GM12864 (cell line): Measurements from ENCODE around the gene ABTB2.

Source experiments
- DNase-seq: peaks from one replicate; pipeline ENCODE4 v3.0.0-alpha.2; 2011; ENCODE audit warnings: low read depth
- H3K4me3 ChIP-seq: 2 replicates; pipeline ENCODE4 v1.5.1; 2011; ENCODE audit warnings: mild to moderate bottlenecking, low read depth, low read length, control low read depth
- CTCF ChIP-seq: IDR thresholded peaks from 2 replicates; pipeline ENCODE4 v1.5.1; 2011; ENCODE audit warnings: low read depth, mild to moderate bottlenecking, moderate library complexity, low read length, control low read depth, inconsistent platforms; ENCODE audit errors: missing control alignments

ABTB2 gene

GRCh38 chr11:34213366-34213765 is 144.4 kb downstream of the ABTB2 start:
- no peak for TF ChIP-seq CTCF
- no peak overlapping the region for H3K4me3 ChIP-seq
- no peak for DNase-seq

GRCh38 chr11:34212566-34212965 is 145.2 kb downstream of the ABTB2 start:
- no peak for TF ChIP-seq CTCF
- no peak for DNase-seq
- no peak overlapping the region for H3K4me3 ChIP-seq

GRCh38 chr11:34209809-34210208 is 148.0 kb downstream of the ABTB2 start:
- no peak for DNase-seq
- H3K4me3 ChIP-seq, result no peak overlapping the region
- no peak for TF ChIP-seq CTCF

GRCh38 chr11:34208266-34209135 is 149.3 kb downstream of the ABTB2 start:
- no peak overlapping the region for H3K4me3 ChIP-seq
- TF ChIP-seq CTCF, result no peak
- DNase-seq, result no peak

GRCh38 chr11:34207487-34208180 is 150.2 kb downstream of the ABTB2 start:
- DNase-seq, result no peak
- H3K4me3 ChIP-seq, result no peak overlapping the region
- TF ChIP-seq CTCF, result no peak

GRCh38 chr11:34206407-34207300 is 151.2 kb downstream of the ABTB2 start:
- H3K4me3 ChIP-seq, result no peak overlapping the region
- TF ChIP-seq CTCF, result no peak
- no peak for DNase-seq
